KMS-11 (cell line): ENCODE results near the gene ADAMTS6.
"Not testable (repeated sequence)": the region's sequence is repeated elsewhere in the genome, so short reads cannot be mapped to it uniquely, and the experiment has no call there.

Experiments
- H2AFZ ChIP-seq: fragments of 200-600 bp; sonication (generic); 2 replicates; pipeline ENCODE4 v1.6.1; 2016; ENCODE audit warnings: antibody characterized with exemption, mixed run types, low read depth
- H3K27ac ChIP-seq: fragments of 200-600 bp; sonication (generic); 2 replicates; pipeline ENCODE4 v1.6.1; 2016; ENCODE audit warnings: mild to moderate bottlenecking, mixed run types
- H3K27me3 ChIP-seq: fragments of 200-600 bp; sonication (generic); 2 replicates; pipeline ENCODE4 v1.6.1; 2017; ENCODE audit warnings: mild to moderate bottlenecking, low read depth, mixed run types, moderate library complexity; ENCODE audit not compliant: insufficient read depth
- H3K36me3 ChIP-seq: fragments of 200-600 bp; sonication (generic); 2 replicates; pipeline ENCODE4 v1.6.1; 2017; ENCODE audit warnings: mild to moderate bottlenecking, mixed run types; ENCODE audit not compliant: insufficient read depth
- H3K4me1 ChIP-seq: fragments of 200-600 bp; sonication (generic); 2 replicates; pipeline ENCODE4 v1.6.1; 2016; ENCODE audit warnings: mild to moderate bottlenecking, low read depth, mixed run types; ENCODE audit not compliant: poor library complexity, severe bottlenecking
- H3K4me2 ChIP-seq: fragments of 200-600 bp; sonication (generic); 2 replicates; pipeline ENCODE4 v1.7.0; 2016; ENCODE audit warnings: mild to moderate bottlenecking, mixed run types
- H3K4me3 ChIP-seq: fragments of 200-600 bp; sonication (generic); IDR thresholded peaks from 2 replicates; pipeline ENCODE4 v1.6.1; 2017; ENCODE audit warnings: low read depth, low read length, mixed read lengths; ENCODE audit not compliant: insufficient read depth
- H3K79me2 ChIP-seq: fragments of 200-600 bp; sonication (generic); 2 replicates; pipeline ENCODE4 v1.6.1; 2016; ENCODE audit warnings: low read depth, mixed run types; ENCODE audit not compliant: insufficient read depth
- H3K9ac ChIP-seq: fragments of 200-600 bp; sonication (generic); 2 replicates; pipeline ENCODE4 v1.6.1; 2016; ENCODE audit warnings: mild to moderate bottlenecking, mixed run types
- H4K20me1 ChIP-seq: fragments of 200-600 bp; sonication (generic); 2 replicates; pipeline ENCODE4 v1.6.1; 2016; ENCODE audit warnings: mild to moderate bottlenecking, mixed run types; ENCODE audit not compliant: insufficient read depth
- CTCF ChIP-seq: fragments of 200-600 bp; sonication (generic); conservative IDR thresholded peaks from 2 replicates; pipeline ENCODE4 v1.6.1; 2017; ENCODE audit warnings: low read depth, mild to moderate bottlenecking, antibody characterized with exemption, low read length, moderate library complexity, mixed read lengths

Gene ADAMTS6

DNA sequence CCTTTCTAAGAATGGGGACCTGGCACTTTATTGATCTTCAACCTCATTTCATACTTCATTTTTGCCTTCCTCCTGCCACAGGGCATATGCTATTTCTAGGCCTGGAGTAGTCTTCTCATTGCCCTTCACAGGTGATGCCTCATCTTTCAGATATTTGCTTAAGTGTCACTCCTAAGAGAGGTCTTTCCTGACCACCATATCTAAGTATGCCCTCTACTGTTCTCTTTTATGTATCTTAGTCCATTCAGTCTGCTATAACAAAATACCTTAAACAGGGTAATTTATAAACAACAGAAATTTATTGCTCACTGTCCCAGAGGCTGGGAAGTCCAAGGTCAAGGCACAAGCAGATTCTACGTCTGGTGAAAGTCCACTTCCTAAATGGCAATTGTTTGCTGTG is 99.1 kb downstream of the ADAMTS6 start:
- Histone ChIP-seq H3K79me2 (no peaks in the 10 kb centered on the region), H2AFZ (no peak overlapping the region), H3K36me3 (no peaks in the 10 kb centered on the region), H3K4me2 (no peak overlapping the region), H3K4me3 (no peak overlapping the region), H3K4me1 (no peaks in the 10 kb centered on the region), H4K20me1 (no peaks in the 10 kb centered on the region), H3K27ac (no peak overlapping the region), H3K27me3 (no peaks in the 10 kb centered on the region), H3K9ac (no peak overlapping the region)
- TF ChIP-seq CTCF: no peak

- H3K9ac ChIP-seq: not testable (repeated sequence)
Observed at GRCh38 chr5:65370505-65370904, 111.2 kb downstream of the ADAMTS6 start.

GRCh38 chr5:65366655-65367054 is 115.1 kb downstream of the ADAMTS6 start:
- no peaks in the 10 kb centered on the region for H3K4me1 ChIP-seq
- no peaks in the 10 kb centered on the region for H3K27me3 ChIP-seq
- no peak overlapping the region for H3K27ac ChIP-seq
- H3K4me3 ChIP-seq: no peak overlapping the region
- no peaks in the 10 kb centered on the region for H3K79me2 ChIP-seq
- no peak overlapping the region for H2AFZ ChIP-seq
- TF ChIP-seq CTCF: no peak
- H4K20me1 ChIP-seq: no peaks in the 10 kb centered on the region
- no peak overlapping the region for H3K4me2 ChIP-seq
- no peak overlapping the region for H3K9ac ChIP-seq
- no peaks in the 10 kb centered on the region for H3K36me3 ChIP-seq

More at GRCh38 chr5:65370505-65370904, 111.2 kb downstream of the ADAMTS6 start:
- not testable (repeated sequence) for H4K20me1 ChIP-seq, H3K79me2 ChIP-seq, H3K4me3 ChIP-seq, H3K4me1 ChIP-seq, H3K27me3 ChIP-seq, H3K27ac ChIP-seq, H3K4me2 ChIP-seq, H2AFZ ChIP-seq, H3K36me3 ChIP-seq

- Histone ChIP-seq H3K79me2 (no peaks in the 10 kb centered on the region), H3K9ac (no peak overlapping the region), H3K27ac (no peak overlapping the region), H2AFZ (no peak overlapping the region), H4K20me1 (no peaks in the 10 kb centered on the region), H3K4me2 (no peak overlapping the region), H3K4me3 (no peak overlapping the region), H3K4me1 (no peaks in the 10 kb centered on the region), H3K36me3 (no peaks in the 10 kb centered on the region), H3K27me3 (no peaks in the 10 kb centered on the region)
- TF ChIP-seq CTCF: no peak
Observed at GRCh38 chr5:65364907-65365306, 116.8 kb downstream of the ADAMTS6 start.

DNA sequence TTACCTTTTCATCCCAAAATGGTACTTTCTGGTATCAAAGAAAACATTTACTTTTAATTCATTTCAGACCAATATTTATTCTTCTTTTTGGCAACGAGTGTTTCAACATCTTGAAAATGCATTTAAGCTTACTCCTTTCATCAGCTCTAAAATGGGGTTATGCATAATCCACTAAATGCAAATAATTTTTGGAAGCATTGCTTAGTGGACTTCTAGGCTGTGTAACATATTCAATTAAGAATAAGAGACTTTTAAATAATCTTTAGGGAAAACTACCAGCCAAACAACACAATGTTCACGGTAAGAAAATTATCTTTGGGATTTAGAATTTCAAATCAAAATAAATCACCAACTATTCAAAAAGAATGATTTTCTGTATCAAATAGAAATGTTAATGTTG is 118.2 kb downstream of the ADAMTS6 start:
- Histone ChIP-seq H3K4me2 (no peak overlapping the region), H3K36me3 (no peaks in the 10 kb centered on the region), H3K27me3 (no peaks in the 10 kb centered on the region), H2AFZ (no peak overlapping the region), H3K9ac (no peak overlapping the region), H3K4me3 (no peak overlapping the region), H3K27ac (no peak overlapping the region), H3K79me2 (no peaks in the 10 kb centered on the region), H3K4me1 (no peaks in the 10 kb centered on the region), H4K20me1 (no peaks in the 10 kb centered on the region)
- TF ChIP-seq CTCF: no peak
